Fibroblast of skin of scalp (primary cell): ENCODE measurements around the gene NBEAL2.

Experiments
- DNase-seq: peaks from one replicate; pipeline ENCODE4 v3.0.0-alpha.2; 2013

The NBEAL2 gene

GRCh38 chr3:47002171-47003055, 22.9 kb downstream of the NBEAL2 start:
- no peak for DNase-seq

- no peak for DNase-seq
Observed at GRCh38 chr3:47003056-47003410, 23.6 kb downstream of the NBEAL2 start.

GRCh38 chr3:47003461-47004368, 24.2 kb downstream of the NBEAL2 start:
- DNase-seq, result no peak

GRCh38 chr3:47004369-47005211, 25.1 kb downstream of the NBEAL2 start:
- no peak for DNase-seq

GRCh38 chr3:47005212-47006144, 26.0 kb downstream of the NBEAL2 start:
- DNase-seq, result no peak

GRCh38 chr3:47006145-47006651, 26.7 kb downstream of the NBEAL2 start:
- no peak for DNase-seq

- DNase-seq, result no peak
Observed at GRCh38 chr3:47007001-47007400, 27.5 kb downstream of the NBEAL2 start.

- no peak for DNase-seq
Observed at GRCh38 chr3:47007482-47008233, 28.2 kb downstream of the NBEAL2 start.

GRCh38 chr3:47008234-47008796, 28.8 kb downstream of the NBEAL2 start:
- DNase-seq, result no peak

- no peak for DNase-seq
Observed at GRCh38 chr3:47008851-47009224, 29.4 kb downstream of the NBEAL2 start.

GRCh38 chr3:47009225-47010110, 30.0 kb downstream of the NBEAL2 start:
- peak; percentile 95 for DNase-seq

- DNase-seq, result no peak
Observed at GRCh38 chr3:47010111-47010712, 30.7 kb downstream of the NBEAL2 start.

- DNase-seq, result no peak
Observed at GRCh38 chr3:47010910-47011309, 31.4 kb downstream of the NBEAL2 start.

GRCh38 chr3:47011371-47011770, 31.9 kb downstream of the NBEAL2 start:
- DNase-seq, result no peak

GRCh38 chr3:47012342-47013230, 33.1 kb downstream of the NBEAL2 start:
- no peak for DNase-seq

- no peak for DNase-seq
Observed at GRCh38 chr3:47013231-47013630, 33.8 kb downstream of the NBEAL2 start.

- no peak for DNase-seq
Observed at GRCh38 chr3:47014036-47014435, 34.6 kb downstream of the NBEAL2 start.

- DNase-seq, result no peak
Observed at GRCh38 chr3:47015151-47015550, 35.7 kb downstream of the NBEAL2 start.
